ENCODE data around the gene THADA.

DNA sequence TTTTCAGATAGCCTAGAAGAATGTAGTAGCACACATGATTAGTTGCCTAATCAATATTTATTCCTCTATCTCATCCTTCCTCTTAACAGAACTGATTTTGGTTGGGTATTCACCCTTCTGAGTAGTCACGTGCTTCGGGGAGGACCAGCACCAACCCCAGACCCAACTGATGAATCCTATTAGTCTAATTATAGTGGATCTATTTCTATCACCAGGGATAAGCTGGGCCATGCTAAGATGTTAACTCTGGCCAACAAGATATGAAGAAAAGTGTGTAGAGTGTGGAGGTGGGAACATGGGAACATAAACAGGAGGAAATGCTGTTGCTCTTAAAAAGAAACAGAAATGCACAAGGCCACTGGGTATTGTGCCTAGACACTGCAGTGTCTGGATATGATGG, 119.9 kb downstream of the THADA start:
- TF ChIP-seq, protein P1, sequence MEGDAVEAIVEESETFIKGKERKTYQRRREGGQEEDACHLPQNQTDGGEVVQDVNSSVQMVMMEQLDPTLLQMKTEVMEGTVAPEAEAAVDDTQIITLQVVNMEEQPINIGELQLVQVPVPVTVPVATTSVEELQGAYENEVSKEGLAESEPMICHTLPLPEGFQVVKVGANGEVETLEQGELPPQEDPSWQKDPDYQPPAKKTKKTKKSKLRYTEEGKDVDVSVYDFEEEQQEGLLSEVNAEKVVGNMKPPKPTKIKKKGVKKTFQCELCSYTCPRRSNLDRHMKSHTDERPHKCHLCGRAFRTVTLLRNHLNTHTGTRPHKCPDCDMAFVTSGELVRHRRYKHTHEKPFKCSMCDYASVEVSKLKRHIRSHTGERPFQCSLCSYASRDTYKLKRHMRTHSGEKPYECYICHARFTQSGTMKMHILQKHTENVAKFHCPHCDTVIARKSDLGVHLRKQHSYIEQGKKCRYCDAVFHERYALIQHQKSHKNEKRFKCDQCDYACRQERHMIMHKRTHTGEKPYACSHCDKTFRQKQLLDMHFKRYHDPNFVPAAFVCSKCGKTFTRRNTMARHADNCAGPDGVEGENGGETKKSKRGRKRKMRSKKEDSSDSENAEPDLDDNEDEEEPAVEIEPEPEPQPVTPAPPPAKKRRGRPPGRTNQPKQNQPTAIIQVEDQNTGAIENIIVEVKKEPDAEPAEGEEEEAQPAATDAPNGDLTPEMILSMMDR (IDR thresholded peaks at IDR 0.05; ENCODE audit: low read length) = no peak
- TF ChIP-seq EZH2 (IDR thresholded peaks at IDR 0.05; ENCODE audit: borderline replicate concordance, low read length) = no peak
